Neural crest cell (in vitro differentiated cells): Measurements from ENCODE around the gene RINL. TPM values are rescaled to one million over a fixed set of nuclear protein-coding genes. Genes with fewer than 3 reads are reported as not detected.

Source experiments
- DNase-seq: peaks from one replicate; pipeline ENCODE4 v3.0.0; 2021; ENCODE audit warnings: low read depth, mixed read lengths, low spot score
- H3K27ac Mint-ChIP-seq: one replicate; pipeline ENCODE4 v1.8.0; 2021; ENCODE audit warnings: mild to moderate bottlenecking, mixed read lengths; ENCODE audit not compliant: unreplicated experiment
- H3K27me3 Mint-ChIP-seq: 2 replicates; pipeline ENCODE4 v1.8.0; 2021; ENCODE audit warnings: low read depth, mild to moderate bottlenecking, mixed read lengths
- H3K36me3 Mint-ChIP-seq: 2 replicates; pipeline ENCODE4 v1.8.0; 2021; ENCODE audit warnings: low read depth, mild to moderate bottlenecking, mixed read lengths
- H3K4me1 Mint-ChIP-seq: 2 replicates; pipeline ENCODE4 v1.8.0; 2021; ENCODE audit warnings: mixed read lengths
- H3K4me3 Mint-ChIP-seq: one replicate; pipeline ENCODE4 v1.8.0; 2021; ENCODE audit warnings: mild to moderate bottlenecking, mixed read lengths
- H3K9me3 Mint-ChIP-seq: 2 replicates; pipeline ENCODE4 v1.8.0; 2021; ENCODE audit warnings: mixed read lengths
- total RNA-seq: library from RNA; stranded (reverse); gene quantifications from 2 replicates; pipeline ENCODE4 v1.2.1, GENCODE V29; 2021
- TF ChIP-seq, protein P1 (sequence below): fragments of 200-600 bp; sonication (generic); conservative IDR thresholded peaks from 2 replicates; pipeline ENCODE4 v1.5.0; 2021; ENCODE audit warnings: antibody characterized with exemption, mild to moderate bottlenecking

RINL gene
- total RNA-seq, 1 donor from 2014 or later = 1.4 TPM

DNA sequence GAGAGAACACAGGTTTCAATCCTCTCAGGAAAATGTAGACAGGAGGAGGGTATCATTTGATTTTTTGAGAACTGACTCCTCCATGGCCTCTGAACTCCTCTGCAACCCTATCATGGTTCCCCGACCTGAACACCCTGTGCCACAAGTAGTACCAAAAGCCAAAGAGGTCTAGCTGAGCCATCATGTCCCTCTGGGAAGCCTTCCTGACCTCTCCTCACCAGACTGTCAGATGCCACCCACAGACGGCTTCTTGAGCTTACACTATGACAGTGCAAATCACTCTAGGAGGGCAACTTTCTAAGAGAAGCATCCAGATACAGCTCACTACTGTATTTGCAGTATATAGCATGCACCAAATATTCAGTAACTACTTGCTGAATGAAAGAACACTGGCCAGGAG lies 32.0 kb downstream of the RINL start:
- Mint-ChIP-seq H3K4me1 (peaks cover 53% of the 10 kb centered on the region), H3K27me3 (peaks cover 16% of the 10 kb centered on the region), H3K27ac (no peak overlapping the region), H3K36me3 (peaks cover 41% of the 10 kb centered on the region), H3K4me3 (peak overlapping the region; percentile 77), H3K9me3 (no peaks in the 10 kb centered on the region)
- TF ChIP-seq, protein P1, sequence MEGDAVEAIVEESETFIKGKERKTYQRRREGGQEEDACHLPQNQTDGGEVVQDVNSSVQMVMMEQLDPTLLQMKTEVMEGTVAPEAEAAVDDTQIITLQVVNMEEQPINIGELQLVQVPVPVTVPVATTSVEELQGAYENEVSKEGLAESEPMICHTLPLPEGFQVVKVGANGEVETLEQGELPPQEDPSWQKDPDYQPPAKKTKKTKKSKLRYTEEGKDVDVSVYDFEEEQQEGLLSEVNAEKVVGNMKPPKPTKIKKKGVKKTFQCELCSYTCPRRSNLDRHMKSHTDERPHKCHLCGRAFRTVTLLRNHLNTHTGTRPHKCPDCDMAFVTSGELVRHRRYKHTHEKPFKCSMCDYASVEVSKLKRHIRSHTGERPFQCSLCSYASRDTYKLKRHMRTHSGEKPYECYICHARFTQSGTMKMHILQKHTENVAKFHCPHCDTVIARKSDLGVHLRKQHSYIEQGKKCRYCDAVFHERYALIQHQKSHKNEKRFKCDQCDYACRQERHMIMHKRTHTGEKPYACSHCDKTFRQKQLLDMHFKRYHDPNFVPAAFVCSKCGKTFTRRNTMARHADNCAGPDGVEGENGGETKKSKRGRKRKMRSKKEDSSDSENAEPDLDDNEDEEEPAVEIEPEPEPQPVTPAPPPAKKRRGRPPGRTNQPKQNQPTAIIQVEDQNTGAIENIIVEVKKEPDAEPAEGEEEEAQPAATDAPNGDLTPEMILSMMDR = no peak
- no peak for DNase-seq

DNA sequence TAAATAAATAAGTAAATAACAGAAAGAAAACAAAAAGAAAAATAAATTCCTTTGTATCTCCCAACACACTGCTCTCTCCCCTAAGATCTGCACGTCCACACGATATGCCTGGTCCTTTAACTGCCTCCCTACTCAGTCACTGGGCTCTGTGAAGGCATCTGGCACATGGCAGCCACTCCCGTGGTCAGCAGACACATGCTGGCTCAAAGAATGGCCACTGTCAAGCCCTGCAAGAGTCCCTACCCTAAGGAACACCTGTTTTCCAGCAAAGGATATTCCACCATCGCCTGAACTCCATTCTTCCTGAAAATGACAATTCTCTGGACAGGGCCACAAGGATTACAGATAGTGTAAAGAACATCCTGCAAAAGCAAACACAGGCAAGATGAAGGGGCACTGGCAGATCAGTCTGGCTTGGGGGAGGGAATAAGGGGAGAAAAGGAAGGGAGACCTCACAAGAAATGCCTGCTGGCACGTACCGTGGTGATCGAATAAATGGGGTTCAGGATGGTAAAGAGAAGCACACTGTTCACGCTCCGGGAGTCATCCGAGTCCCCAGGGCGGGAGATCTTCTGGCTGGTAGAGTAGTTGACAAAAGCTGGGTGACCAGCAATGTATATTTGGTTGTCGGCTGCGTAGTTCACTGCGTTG lies 32.6 kb downstream of the RINL start:
- Mint-ChIP-seq H3K9me3 (no peaks in the 10 kb centered on the region), H3K27me3 (peaks cover 16% of the 10 kb centered on the region), H3K36me3 (peaks cover 47% of the 10 kb centered on the region), H3K4me3 (peak overlapping the region; percentile 77), H3K27ac (no peak overlapping the region), H3K4me1 (peaks cover 51% of the 10 kb centered on the region)
- no peak for DNase-seq
- TF ChIP-seq, protein P1 = no peak

GRCh38 chr19:38844093-38844686 lies 33.9 kb downstream of the RINL start:
- peaks cover 45% of the 10 kb centered on the region for H3K4me1 Mint-ChIP-seq
- peaks cover 8% of the 10 kb centered on the region for H3K27me3 Mint-ChIP-seq
- H3K9me3 Mint-ChIP-seq = no peaks in the 10 kb centered on the region
- DNase-seq = no peak
- H3K27ac Mint-ChIP-seq = peak overlapping the region; percentile 37
- H3K4me3 Mint-ChIP-seq = peak overlapping the region; percentile 74
- H3K36me3 Mint-ChIP-seq = peaks cover 50% of the 10 kb centered on the region
- TF ChIP-seq, protein P1 = no peak

DNA sequence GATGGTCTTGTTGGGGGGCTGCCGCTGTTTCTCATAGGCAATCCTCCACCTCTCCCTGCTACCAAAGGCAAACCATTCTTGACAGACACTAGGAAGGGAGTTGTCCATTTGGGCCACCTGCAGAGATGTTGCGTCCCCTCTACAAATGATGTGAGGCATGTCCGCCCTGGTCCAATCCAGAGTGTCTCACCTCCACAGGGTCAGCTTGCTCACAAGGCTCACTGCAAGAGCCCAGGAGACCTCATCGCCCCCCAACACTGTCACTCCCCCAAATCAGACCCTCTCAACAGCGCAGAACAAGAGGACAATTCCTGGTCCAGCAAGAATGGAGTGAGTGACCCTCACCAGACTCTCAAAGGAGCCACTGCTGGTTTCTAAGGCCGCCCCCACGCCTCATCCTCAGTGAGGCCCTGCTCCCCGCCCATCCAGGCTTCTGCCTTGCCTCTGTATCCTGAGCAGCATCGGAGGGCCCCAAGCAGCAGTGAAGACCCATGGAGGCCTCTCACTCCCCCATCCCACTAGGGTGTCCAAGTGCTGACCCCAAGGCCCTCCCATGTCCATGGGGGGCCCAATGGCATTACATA lies 34.8 kb downstream of the RINL start:
- Mint-ChIP-seq H3K9me3 (no peaks in the 10 kb centered on the region), H3K4me1 (peaks cover 36% of the 10 kb centered on the region), H3K36me3 (peaks cover 48% of the 10 kb centered on the region), H3K27me3 (peaks cover 4% of the 10 kb centered on the region), H3K4me3 (peak overlapping the region; percentile 74), H3K27ac (no peak overlapping the region)
- no peak for DNase-seq
- TF ChIP-seq, protein P1 = no peak

- Mint-ChIP-seq H3K27ac (no peak overlapping the region), H3K4me1 (peaks cover 29% of the 10 kb centered on the region), H3K27me3 (peaks cover 4% of the 10 kb centered on the region), H3K9me3 (no peaks in the 10 kb centered on the region), H3K4me3 (peak overlapping the region; percentile 74), H3K36me3 (peaks cover 45% of the 10 kb centered on the region)
- no peak for DNase-seq
- TF ChIP-seq, protein P1 = no peak
Measured at GRCh38 chr19:38842439-38843174, 35.5 kb downstream of the RINL start.
